ENCODE results near the gene HSD11B1L. TPM values are rescaled to one million over a fixed set of nuclear protein-coding genes. Genes with fewer than 3 reads are reported as not detected.

The HSD11B1L gene
- total and polyA plus RNA-seq, 2 donors (not counting 1 experiment from before 2014, with no cell fraction given) = 1.8 to 4.6 TPM

GRCh38 chr19:5719961-5720790 is 39.3 kb downstream of the HSD11B1L start, which contains the start of the genes CATSPERD and LONP1:
Gene CATSPERD, plus strand, starts transcription at chr19:5720637. Its CDS starts 101 bp downstream, at chr19:5720738.
Gene LONP1, minus strand, starts transcription at chr19:5720146. Its CDS starts 14 bp downstream, at chr19:5720132.
- Histone ChIP-seq H3K9ac (ENCODE audit: low read length) (peak within 1 kb of the TSS; percentile 92), H4K20me1 (ENCODE audit: control insufficient read depth, insufficient read depth, low read length, poor library complexity, severe bottlenecking) (peaks cover 21% of the 10 kb centered on the region), H3K4me1 (ENCODE audit: control insufficient read depth in 2 of 2, insufficient read depth in 2 of 2, low read length in 2 of 2) (peaks cover 12 to 26% of the 10 kb centered on the region in 2 donors), H3K27ac (ENCODE audit: low read length in 2 of 2) (peak within 1 kb of the TSS; percentile 87 to 98), H3K79me2 (ENCODE audit: control insufficient read depth, insufficient read depth, low read length) (peaks cover 40% of the 10 kb centered on the region), H3K9me3 (ENCODE audit: control extremely low read depth in 1 of 3, control insufficient read depth in 2 of 3, insufficient read depth in 1 of 3, low read length in 2 of 3) (peaks cover 0 to 8% (median 0%) of the 10 kb centered on the region in 3 donors), H3K4me2 (replicated peaks; ENCODE audit: low read depth, low read length, poor library complexity, severe bottlenecking) (peak within 1 kb of the TSS; percentile 94), H3K27me3 (replicated peaks in 1 of 4; ENCODE audit: control extremely low read depth in 1 of 4, control insufficient read depth in 3 of 4, insufficient read depth in 4 of 4, low read length in 3 of 4) (no peaks in the 10 kb centered on the region), H3K36me3 (replicated peaks in 1 of 2; ENCODE audit: control extremely low read depth in 1 of 2, control insufficient read depth in 1 of 2, extremely low read depth in 1 of 2, insufficient read depth in 2 of 2, low read length in 1 of 2) (peaks cover 0 to 6% of the 10 kb centered on the region in 2 experiments), H2AFZ (ENCODE audit: insufficient read depth, low read depth, low read length, poor library complexity, severe bottlenecking) (peak within 1 kb of the TSS; percentile 88), H3K4me3 (ENCODE audit: control extremely low read depth in 1 of 5, extremely low read depth in 1 of 5, insufficient read depth in 1 of 5, low read depth in 2 of 5, low read length in 4 of 5) (peak within 1 kb of the TSS; percentile 73 to 95 (median 91))
- ATAC-seq (ENCODE audit: low read depth) = peak; percentile 86
- peak within 1 kb of the TSS; percentile 95 for H3K4me3 Mint-ChIP-seq
- under 1% methylated on average over 90 of the region's 90 CpGs for WGBS (ENCODE audit: insufficient coverage)
- H3K4me1 Mint-ChIP-seq = peaks cover 27% of the 10 kb centered on the region
- H3K9me3 Mint-ChIP-seq (ENCODE audit: insufficient read depth) = no peaks in the 10 kb centered on the region
- DNase-seq = peak; percentile 100
- intact Hi-C loops (cut with micrococcal nuclease) = loop anchor here (1.0 to 5.0 kb wide), 4 partner anchors 30 to 1802 kb away; partner anchors contain the start of genes MCOLN1, RPL36, SAFB and VMAC
- peak within 1 kb of the TSS; percentile 99 for H3K27ac Mint-ChIP-seq
- ChIA-PET POLR2A (interaction anchor here (0.6 to 2.4 kb wide), 9 partner anchors 31 to 1790 kb away, joined by 4 to 10 read pairs (median 5); partner anchors contain the start of genes DPP9, RPL36, SAFB and SAFB2), CTCF (interaction anchor here (0.8 to 4.2 kb wide), 3 partner anchors 8 to 33 kb away, joined by 3 to 31 read pairs (median 10); partner anchors contain the start of gene RPL36)
- H3K27me3 Mint-ChIP-seq = peaks cover 3% of the 10 kb centered on the region
- TF ChIP-seq CTCF (IDR thresholded peaks at IDR 0.05) = peak; percentile 86
- no peak for TF ChIP-seq EZH2 (IDR thresholded peaks at IDR 0.05; ENCODE audit: borderline replicate concordance, insufficient read depth, low read depth, low read length, poor library complexity, severe bottlenecking)
